NCI-H1694 (cell line): Measurements from ENCODE around the gene CASP1.

ENCODE experiments used
- DNase-seq: peaks from one replicate; lab custom pipeline; 2025; lab: John Stamatoyannopoulos, UW

Gene CASP1

DNA sequence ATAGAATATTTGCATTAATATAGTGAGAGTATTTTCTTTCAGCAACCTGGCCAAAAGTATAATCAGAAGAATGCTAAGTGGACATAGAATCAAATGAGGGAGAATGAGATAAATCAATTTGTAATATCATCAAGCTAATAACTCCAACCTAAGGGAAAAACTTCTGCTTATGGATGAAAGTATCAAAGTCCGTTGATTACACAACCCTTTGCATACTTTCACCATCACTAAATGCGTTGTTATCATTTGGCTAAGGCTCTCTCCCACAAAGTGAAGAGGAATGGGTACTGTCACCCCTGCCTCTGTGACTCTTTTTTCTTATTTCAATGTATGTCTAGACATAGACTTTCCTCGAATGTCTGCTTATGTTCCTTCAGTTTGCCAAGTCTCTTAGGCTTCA is 50.1 kb downstream of the CASP1 start:
- no peak for DNase-seq

DNA sequence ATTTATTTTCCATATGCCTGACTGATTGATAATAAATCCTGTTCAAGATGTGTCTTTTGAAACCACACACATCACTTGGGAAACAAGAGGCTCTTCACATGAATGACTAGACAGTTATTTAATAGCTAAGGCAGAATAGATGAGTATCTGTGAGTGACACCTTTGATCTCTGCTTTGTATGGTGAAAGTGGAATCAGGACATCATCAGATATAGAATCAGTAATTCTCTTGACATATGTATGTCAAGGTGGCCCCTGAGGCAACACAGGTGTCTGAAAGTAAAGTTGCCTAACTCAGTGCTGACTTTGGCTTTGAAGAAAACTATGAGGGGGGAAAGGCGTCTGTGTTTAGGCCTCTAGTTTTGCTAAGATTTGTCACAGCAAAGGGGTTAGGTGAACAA is 55.1 kb downstream of the CASP1 start:
- no peak for DNase-seq
